Upper lobe of left lung (tissue), 6 donors: ENCODE measurements around the gene ZNF205. TPM values are rescaled to one million over a fixed set of nuclear protein-coding genes. Genes with fewer than 3 reads are reported as not detected.
A peak's percentile ranks its signal among the peaks of the same experiment; 100 is the strongest.

Experiments
- ATAC-seq, 2 donors: fragments of 200-7000 bp; cut with Tn5 transposase; one replicate each; pipeline ENCODE4 v1.9.1; 2022; ENCODE audit warnings: mild to moderate bottlenecking in 2 of 2, moderate library complexity in 2 of 2; ENCODE audit not compliant: low FRiP score in 2 of 2
- DNase-seq, 2 donors: peaks; one replicate each; pipeline ENCODE4 v3.0.0-alpha.2; 2019 to 2020
- H3K27ac ChIP-seq, 4 donors: fragments of 200-600 bp; sonication (generic); one replicate each; pipeline ENCODE4 v1.5.1; 2016 to 2019
- H3K27me3 ChIP-seq, 4 donors: fragments of 200-600 bp; sonication (generic); one replicate each; pipeline ENCODE4 v1.5.1; 2017 to 2019
- H3K36me3 ChIP-seq, 4 donors: fragments of 200-600 bp; sonication (generic); one replicate each; pipeline ENCODE4 v1.5.1; 2016 to 2019
- H3K4me1 ChIP-seq, 4 donors: fragments of 200-600 bp; sonication (generic); one replicate each; pipeline ENCODE4 v1.5.1; 2018 to 2019
- H3K4me3 ChIP-seq, 4 donors: fragments of 200-600 bp; sonication (generic); one replicate each; pipeline ENCODE4 v1.5.1; 2017 to 2019; ENCODE audit warnings: mild to moderate bottlenecking in 2 of 4, moderate library complexity in 1 of 4
- H3K9me3 ChIP-seq, 4 donors: fragments of 200-600 bp; sonication (generic); one replicate each; pipeline ENCODE4 v1.5.1; 2018 to 2019
- CTCF ChIP-seq, 6 experiments: fragments of 450-650 bp in 4 of 6; fragments of 200-600 bp in 2 of 6; sonication (generic) in 2 of 6; IDR thresholded peaks; one replicate each; pipeline ENCODE4 v1.5.1; 2016 to 2019; ENCODE audit warnings: antibody characterized with exemption in 6 of 6
- EP300 ChIP-seq, 4 donors: sonication (generic); formaldehyde crosslinking; IDR thresholded peaks; one replicate each; pipeline ENCODE4 v1.5.1; 2017; ENCODE audit warnings: antibody characterized with exemption in 4 of 4, control low read depth in 2 of 4
- POLR2A ChIP-seq, 4 donors: fragments of 450-650 bp; IDR thresholded peaks; one replicate each; pipeline ENCODE4 v1.5.1; 2016 to 2017; ENCODE audit warnings: antibody characterized with exemption in 4 of 4, mild to moderate bottlenecking in 2 of 4
- POLR2AphosphoS5 ChIP-seq, 2 donors: sonication (generic); formaldehyde crosslinking; IDR thresholded peaks; one replicate each; pipeline ENCODE4 v1.5.1; 2017; ENCODE audit warnings: antibody characterized with exemption in 2 of 2
- WGBS, 2 donors: methylation state at CpG; one replicate each; pipeline ENCODE4 v1.1.5; 2017 to 2018; 5-methylcytosine and 5-hydroxymethylcytosine counted together
- total RNA-seq, 6 donors: library from RNA; depleted of rRNA in 4 of 6; stranded (reverse); fragments of >200 nt in 4 of 6; gene quantifications; one replicate each; pipeline versions ENCODE4 v1.1.0 to v1.2.1, GENCODE V29; 2016 to 2021
- donor health status: DM: no; HTN: no; CAD: no; lungs with moderate emphysema.
- donor health status: DM: no; HTN: yes; CAD: no; lungs with severe emphysema.

Gene ZNF205
- 10 to 100 TPM; 13.8 to 25.2 (median 16.8) TPM for total RNA-seq

- ATAC-seq: peak; percentile 91 to 92
- Histone ChIP-seq H3K36me3 (peaks cover 0 to 24% (median 10%) of the 10 kb centered on the region in 4 donors), H3K4me1 (peaks cover 16 to 33% (median 23%) of the 10 kb centered on the region in 4 donors), H3K4me3 (peak within 1 kb of the TSS; percentile 62 to 84 (median 76)), H3K27me3 (no peaks in the 10 kb centered on the region), H3K9me3 (no peaks in the 10 kb centered on the region), H3K27ac (peak within 1 kb of the TSS; percentile 42 to 83 (median 73))
- peak in 1 of 2 donors; percentile 41 for TF ChIP-seq POLR2AphosphoS5 (IDR thresholded peaks at IDR 0.05)
- TF ChIP-seq EP300 (IDR thresholded peaks at IDR 0.05): no peak
- peak; percentile 77 to 82 for DNase-seq
- WGBS, 2 donors: 14 to 19% methylated on average over 20 to 23 of the region's 23 CpGs
Observed at GRCh38 chr16:3112058-3112880, at the start of gene ZNF205. Gene ZNF205 (plus strand): TSS chr16:3112586. CDS start chr16:3113431, 845 bp downstream.

- WGBS, 2 donors: 94 to 97% methylated on average over 8 of the region's 8 CpGs
- DNase-seq (no peak), ATAC-seq (no peak)
- peaks cover 30 to 49% (median 44%) of the 10 kb centered on the region in 4 donors for H3K4me1 ChIP-seq
- H3K27me3 ChIP-seq: no peaks in the 10 kb centered on the region
- peak overlapping the region in 3 of 4 donors; percentile 86 to 90 (median 90) for H3K27ac ChIP-seq
- no peak overlapping the region for H3K4me3 ChIP-seq
- no peak for TF ChIP-seq CTCF (IDR thresholded peaks at IDR 0.05)
- no peak for TF ChIP-seq POLR2A (IDR thresholded peaks at IDR 0.05)
- TF ChIP-seq POLR2AphosphoS5 (IDR thresholded peaks at IDR 0.05): no peak
- no peak for TF ChIP-seq EP300 (IDR thresholded peaks at IDR 0.05)
- no peaks in the 10 kb centered on the region for H3K9me3 ChIP-seq
- H3K36me3 ChIP-seq: peaks cover 0 to 8% (median 5%) of the 10 kb centered on the region in 4 donors
Observed at GRCh38 chr16:3063625-3064386, 48.6 kb upstream of the ZNF205 start.

- Histone ChIP-seq H3K4me3 (peak within 1 kb of the TSS; percentile 33 to 56 (median 46)), H3K27ac (peak within 1 kb of the TSS; percentile 86 to 90 (median 88)), H3K9me3 (no peaks in the 10 kb centered on the region), H3K4me1 (peaks cover 22 to 40% (median 36%) of the 10 kb centered on the region in 4 donors), H3K27me3 (no peaks in the 10 kb centered on the region), H3K36me3 (peaks cover 0 to 12% (median 6%) of the 10 kb centered on the region in 4 donors)
- peak; percentile 44 to 84 for ATAC-seq
- peak in 1 of 2 donors; percentile 85 for DNase-seq
- 42 to 50% methylated on average over 12 to 13 of the region's 13 CpGs for WGBS, 2 donors
- TF ChIP-seq POLR2A (IDR thresholded peaks at IDR 0.05) (peak in 3 of 4 donors; percentile 52 to 67 (median 63)), EP300 (IDR thresholded peaks at IDR 0.05) (peak in 2 of 4 donors; percentile 89 to 92), POLR2AphosphoS5 (IDR thresholded peaks at IDR 0.05) (peak; percentile 56 to 91), CTCF (IDR thresholded peaks at IDR 0.05) (no peak)
Observed at GRCh38 chr16:3065069-3065741, 47.2 kb upstream of the ZNF205 start, which contains the start of gene IL32. Gene IL32 (plus strand): TSS chr16:3065640. CDS start chr16:3065812, 172 bp downstream.

GRCh38 chr16:3065742-3066439 is 46.5 kb upstream of the ZNF205 start:
- H3K36me3 ChIP-seq: peaks cover 0 to 12% (median 6%) of the 10 kb centered on the region in 4 donors
- DNase-seq: no peak
- H3K9me3 ChIP-seq: no peaks in the 10 kb centered on the region
- peaks cover 22 to 38% (median 32%) of the 10 kb centered on the region in 4 donors for H3K4me1 ChIP-seq
- peak; percentile 3 to 17 for ATAC-seq
- no peaks in the 10 kb centered on the region for H3K27me3 ChIP-seq
- peak overlapping the region; percentile 86 to 90 (median 88) for H3K27ac ChIP-seq
- no peak for TF ChIP-seq POLR2AphosphoS5 (IDR thresholded peaks at IDR 0.05)
- no peak for TF ChIP-seq CTCF (IDR thresholded peaks at IDR 0.05)
- no peak for TF ChIP-seq POLR2A (IDR thresholded peaks at IDR 0.05)
- TF ChIP-seq EP300 (IDR thresholded peaks at IDR 0.05): no peak
- H3K4me3 ChIP-seq: peak overlapping the region; percentile 33 to 56 (median 46)
- WGBS, 2 donors: 48 to 58% methylated on average over 18 to 26 of the region's 26 CpGs
